ENCODE results near the gene EBLN1. TPM values are rescaled to one million over a fixed set of nuclear protein-coding genes. Genes with fewer than 3 reads are reported as not detected.

Gene EBLN1
- total RNA-seq, 1 experiment from 2014 or later = not detected

- Histone ChIP-seq H3K79me2 (ENCODE audit: insufficient read depth, low read length) (no peaks in the 10 kb centered on the region), H3K4me1 (ENCODE audit: insufficient read depth, low read length) (no peaks in the 10 kb centered on the region; the same call in 1 of the 2 replicates), H3K4me2 (ENCODE audit: insufficient read depth, insufficient read length, low read length) (no peak overlapping the region), H3K9ac (ENCODE audit: extremely low read depth, insufficient read length, low read length) (no peak overlapping the region), H2AFZ (ENCODE audit: low read length) (peak overlapping the region; percentile 1), H2BK12ac (ENCODE audit: insufficient read length, low read depth, low read length) (no peak overlapping the region), H4K91ac (ENCODE audit: insufficient read length, low read depth, low read length) (no peak overlapping the region), H3K23ac (ENCODE audit: insufficient read length, low read depth, low read length) (no peak overlapping the region), H2BK5ac (ENCODE audit: insufficient read length, low read length) (no peak overlapping the region), H3K18ac (ENCODE audit: insufficient read length, low read depth, low read length) (no peak overlapping the region), H2BK15ac (ENCODE audit: low read depth, low read length) (0 out of 2 replicates have a peak overlapping the region, but pooled peaks have one; percentile 9), H3K79me1 (ENCODE audit: insufficient read depth, low read depth, low read length, poor library complexity, severe bottlenecking) (no peaks in the 10 kb centered on the region), H4K5ac (ENCODE audit: insufficient read length, low read depth, low read length) (no peak overlapping the region), H3K56ac (ENCODE audit: insufficient read length, low read depth, low read length) (no peak overlapping the region), H2BK120ac (ENCODE audit: low read depth, low read length, poor library complexity, severe bottlenecking) (no peak overlapping the region), H4K8ac (replicated peaks; ENCODE audit: insufficient read length, low read depth, low read length) (no peak overlapping the region), H2BK20ac (ENCODE audit: low read depth, low read length, poor library complexity, severe bottlenecking) (no peak overlapping the region), H2AK5ac (ENCODE audit: insufficient read length, low read length) (no peak overlapping the region), H3K27ac (ENCODE audit: insufficient read length, low read depth, low read length) (no peak overlapping the region), H3K27me3 (ENCODE audit: insufficient read depth, low read length) (peaks cover 2% of the 10 kb centered on the region; the same call in 1 of the 2 replicates), H4K20me1 (ENCODE audit: control insufficient read depth, insufficient read depth, insufficient read length) (no peaks in the 10 kb centered on the region), H3K23me2 (ENCODE audit: insufficient read length, low read depth, low read length, poor library complexity, severe bottlenecking) (no peaks in the 10 kb centered on the region), H3K4ac (ENCODE audit: low read depth, low read length) (no peak overlapping the region), H3K14ac (ENCODE audit: insufficient read depth, low read length) (no peak overlapping the region), H3T11ph (ENCODE audit: low read length) (no peak overlapping the region), H3K9me3 (ENCODE audit: control insufficient read depth, low read depth, low read length) (no peaks in the 10 kb centered on the region)
- no peak for DNase-seq
- WGBS (ENCODE audit: extremely low coverage, insufficient read length, low lambda C conversion rate) = no CpG with 5 or more reads among the region's 2 CpGs
- peaks cover under 1 to 4% of the 10 kb centered on the region in 2 experiments; a peak in 2 of 5 replicates for H3K9me3 Mint-ChIP-seq
- H3K27me3 Mint-ChIP-seq (ENCODE audit: low read depth) = peaks cover 36% of the 10 kb centered on the region
- peaks cover 1 to 7% of the 10 kb centered on the region in 2 experiments; a peak in 3 of 4 replicates for H3K4me1 Mint-ChIP-seq
- no peaks in the 10 kb centered on the region for H3K36me3 Mint-ChIP-seq (ENCODE audit: insufficient read depth in 1 of 3, low read depth in 3 of 3)
- no peak for TF ChIP-seq CTCF (conservative IDR thresholded peaks at IDR 0.05)
- H3K4me3 Mint-ChIP-seq = no peak overlapping the region
- H3K27ac Mint-ChIP-seq = no peak overlapping the region
Observed at GRCh38 chr10:22245567-22245966, 27.8 kb upstream of the EBLN1 start.

Data from H9 (cell line).